ENCODE results near the gene COL4A1. TPM values are rescaled to one million over a fixed set of nuclear protein-coding genes. Genes with fewer than 3 reads are reported as not detected.
"Not testable (repeated sequence)": the region's sequence is repeated elsewhere in the genome, so short reads cannot be mapped to it uniquely, and the experiment has no call there.

Gene COL4A1
- total RNA-seq, 1 experiment from 2014 or later = 591 TPM

GRCh38 chr13:110324026-110324749, 17.2 kb upstream of the COL4A1 start:
- no peaks in the 10 kb centered on the region for H3K27me3 ChIP-seq (replicated peaks)
- H3K27ac ChIP-seq = no peak overlapping the region; the same call in 1 of the 2 replicates
- peaks cover 95% of the 10 kb centered on the region for H3K4me1 ChIP-seq (replicated peaks)
- DNase-seq (ENCODE audit: low read depth in 1 of 2, low spot score in 2 of 2) = peak in 1 of 2 experiments; percentile 49
- H3K9me3 ChIP-seq (replicated peaks) = 0 out of 2 replicates have a peak, but pooled peaks cover 3% of the 10 kb centered on the region
- no peak overlapping the region for H3K4me3 ChIP-seq
- H3K36me3 ChIP-seq = peaks cover 16% of the 10 kb centered on the region

GRCh38 chr13:110323172-110323891, 16.4 kb upstream of the COL4A1 start:
- Histone ChIP-seq H3K27me3 (replicated peaks) (no peaks in the 10 kb centered on the region), H3K36me3 (peaks cover 21% of the 10 kb centered on the region), H3K4me1 (replicated peaks) (peaks cover 94% of the 10 kb centered on the region), H3K4me3 (no peak overlapping the region), H3K27ac (peak overlapping the region; percentile 94), H3K9me3 (replicated peaks) (0 out of 2 replicates have a peak, but pooled peaks cover 3% of the 10 kb centered on the region)
- peak; percentile 92 to 94 for DNase-seq (ENCODE audit: low read depth in 1 of 2, low spot score in 2 of 2)

GRCh38 chr13:110322828-110323171, 15.8 kb upstream of the COL4A1 start:
- Histone ChIP-seq H3K27ac (peak overlapping the region; percentile 94), H3K27me3 (replicated peaks) (no peaks in the 10 kb centered on the region), H3K4me3 (no peak overlapping the region), H3K4me1 (replicated peaks) (peaks cover 88% of the 10 kb centered on the region), H3K36me3 (peaks cover 26% of the 10 kb centered on the region), H3K9me3 (replicated peaks) (0 out of 2 replicates have a peak, but pooled peaks cover 3% of the 10 kb centered on the region)
- DNase-seq (ENCODE audit: low read depth in 1 of 2, low spot score in 2 of 2) = no peak

- H3K36me3 ChIP-seq = peaks cover 31% of the 10 kb centered on the region
- peak; percentile 73 to 78 for DNase-seq (ENCODE audit: low read depth in 1 of 2, low spot score in 2 of 2)
- peak overlapping the region; percentile 94 for H3K27ac ChIP-seq
- peaks cover 83% of the 10 kb centered on the region for H3K4me1 ChIP-seq (replicated peaks)
- H3K9me3 ChIP-seq (replicated peaks) = 0 out of 2 replicates have a peak, but pooled peaks cover 3% of the 10 kb centered on the region
- no peaks in the 10 kb centered on the region for H3K27me3 ChIP-seq (replicated peaks)
- no peak overlapping the region for H3K4me3 ChIP-seq
Measured at GRCh38 chr13:110322126-110322827, 15.3 kb upstream of the COL4A1 start.

GRCh38 chr13:110321573-110321972, 14.6 kb upstream of the COL4A1 start:
- H3K4me3 ChIP-seq; H3K27me3 ChIP-seq (replicated peaks); H3K9me3 ChIP-seq (replicated peaks): not testable (repeated sequence)
- Histone ChIP-seq H3K36me3 (peaks cover 37% of the 10 kb centered on the region), H3K4me1 (replicated peaks) (peaks cover 76% of the 10 kb centered on the region), H3K27ac (peak overlapping the region; percentile 94)
- peak in 1 of 2 experiments; percentile 19 for DNase-seq (ENCODE audit: low read depth in 1 of 2, low spot score in 2 of 2)

GRCh38 chr13:110320645-110321044, 13.7 kb upstream of the COL4A1 start:
- DNase-seq (ENCODE audit: low read depth in 1 of 2, low spot score in 2 of 2) = no peak
- peaks cover 40% of the 10 kb centered on the region for H3K36me3 ChIP-seq
- peak overlapping the region; percentile 94 for H3K27ac ChIP-seq
- H3K9me3 ChIP-seq (replicated peaks) = 0 out of 2 replicates have a peak, but pooled peaks cover 3% of the 10 kb centered on the region
- H3K4me1 ChIP-seq (replicated peaks) = peaks cover 67% of the 10 kb centered on the region
- H3K4me3 ChIP-seq = no peak overlapping the region
- H3K27me3 ChIP-seq (replicated peaks) = no peaks in the 10 kb centered on the region

GRCh38 chr13:110319774-110320509, 13.0 kb upstream of the COL4A1 start:
- H3K27me3 ChIP-seq (replicated peaks) = no peaks in the 10 kb centered on the region
- H3K4me3 ChIP-seq = 0 out of 2 replicates have a peak overlapping the region, but pooled peaks have one; percentile 1
- peak; percentile 87 to 97 for DNase-seq (ENCODE audit: low read depth in 1 of 2, low spot score in 2 of 2)
- peaks cover 46% of the 10 kb centered on the region for H3K36me3 ChIP-seq
- peaks cover 67% of the 10 kb centered on the region for H3K4me1 ChIP-seq (replicated peaks)
- H3K9me3 ChIP-seq (replicated peaks) = 0 out of 2 replicates have a peak, but pooled peaks cover 3% of the 10 kb centered on the region
- peak overlapping the region; percentile 94 for H3K27ac ChIP-seq

- H3K27me3 ChIP-seq (replicated peaks) = no peaks in the 10 kb centered on the region
- H3K9me3 ChIP-seq (replicated peaks) = 0 out of 2 replicates have a peak, but pooled peaks cover 3% of the 10 kb centered on the region
- H3K27ac ChIP-seq = peak overlapping the region; percentile 94
- DNase-seq (ENCODE audit: low read depth in 1 of 2, low spot score in 2 of 2) = no peak
- H3K36me3 ChIP-seq = peaks cover 51% of the 10 kb centered on the region
- peaks cover 67% of the 10 kb centered on the region for H3K4me1 ChIP-seq (replicated peaks)
- no peak overlapping the region for H3K4me3 ChIP-seq
Measured at GRCh38 chr13:110319397-110319773, 12.4 kb upstream of the COL4A1 start.

GRCh38 chr13:110318920-110319319, 12.0 kb upstream of the COL4A1 start:
- Histone ChIP-seq H3K4me3 (no peak overlapping the region), H3K27ac (peak overlapping the region; percentile 94), H3K4me1 (replicated peaks) (peaks cover 64% of the 10 kb centered on the region), H3K27me3 (replicated peaks) (no peaks in the 10 kb centered on the region), H3K36me3 (peaks cover 56% of the 10 kb centered on the region), H3K9me3 (replicated peaks) (0 out of 2 replicates have a peak, but pooled peaks cover 3% of the 10 kb centered on the region)
- DNase-seq (ENCODE audit: low read depth in 1 of 2, low spot score in 2 of 2) = peak in 1 of 2 experiments; percentile 40

GRCh38 chr13:110317496-110318195, 10.7 kb upstream of the COL4A1 start:
- Histone ChIP-seq H3K27me3 (replicated peaks) (no peaks in the 10 kb centered on the region), H3K4me1 (replicated peaks) (peaks cover 58% of the 10 kb centered on the region), H3K4me3 (no peak overlapping the region), H3K27ac (no peak overlapping the region), H3K36me3 (peaks cover 60% of the 10 kb centered on the region), H3K9me3 (replicated peaks) (0 out of 2 replicates have a peak, but pooled peaks cover 3% of the 10 kb centered on the region)
- DNase-seq (ENCODE audit: low read depth in 1 of 2, low spot score in 2 of 2) = peak in 1 of 2 experiments; percentile 45

- no peaks in the 10 kb centered on the region for H3K27me3 ChIP-seq (replicated peaks)
- H3K27ac ChIP-seq = no peak overlapping the region
- 0 out of 2 replicates have a peak, but pooled peaks cover 3% of the 10 kb centered on the region for H3K9me3 ChIP-seq (replicated peaks)
- peak in 1 of 2 experiments; percentile 32 for DNase-seq (ENCODE audit: low read depth in 1 of 2, low spot score in 2 of 2)
- H3K4me1 ChIP-seq (replicated peaks) = peaks cover 58% of the 10 kb centered on the region
- no peak overlapping the region for H3K4me3 ChIP-seq
- H3K36me3 ChIP-seq = peaks cover 55% of the 10 kb centered on the region
Measured at GRCh38 chr13:110317093-110317492, 10.1 kb upstream of the COL4A1 start.

GRCh38 chr13:110316196-110316595, 9.2 kb upstream of the COL4A1 start:
- Histone ChIP-seq H3K36me3 (peaks cover 56% of the 10 kb centered on the region), H3K27me3 (replicated peaks) (no peaks in the 10 kb centered on the region), H3K4me1 (replicated peaks) (peaks cover 58% of the 10 kb centered on the region), H3K4me3 (no peak overlapping the region), H3K27ac (no peak overlapping the region), H3K9me3 (replicated peaks) (no peaks in the 10 kb centered on the region)
- peak in 1 of 2 experiments; percentile 44 for DNase-seq (ENCODE audit: low read depth in 1 of 2, low spot score in 2 of 2)
